ENCODE measurements around the gene KLHL40. TPM values are rescaled to one million over a fixed set of nuclear protein-coding genes. Genes with fewer than 3 reads are reported as not detected.

Gene KLHL40
- total RNA-seq, 1 experiment from 2014 or later: not detected

DNA sequence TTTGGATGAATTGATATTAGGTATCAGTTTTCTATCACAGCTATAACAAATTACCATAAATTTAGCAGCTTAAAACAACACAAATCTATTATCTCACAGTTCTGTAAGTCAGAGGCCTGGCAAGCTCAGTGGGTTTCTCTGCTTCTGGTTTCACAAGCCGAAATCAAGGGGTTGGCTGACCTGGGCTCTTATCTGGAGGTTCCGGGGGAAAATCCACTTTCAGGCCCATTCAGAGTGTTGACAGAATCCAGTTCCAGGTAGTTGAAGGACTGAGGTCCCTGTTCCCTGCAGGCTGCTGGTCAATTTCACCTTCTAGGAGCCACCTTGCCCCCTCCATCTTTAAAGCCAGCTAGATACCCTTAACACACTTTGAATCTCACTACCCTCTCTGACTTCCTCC is 28.4 kb downstream of the KLHL40 start:
- no TSS peak for BruUV-seq (replicated peaks)
- H3K36me3 ChIP-seq (ENCODE audit: insufficient read depth, low read length, poor library complexity, severe bottlenecking): no peaks in the 10 kb centered on the region
- ChIA-PET CTCF (no interaction called here), POLR2A (ENCODE audit: low non-redundant PET) (interaction anchor here (0.7 kb wide), 1 partner anchor 12 kb away, joined by 3 read pairs; no protein-coding TSS in a partner anchor)
- DNase-seq (ENCODE audit: low spot score): no peak
- no peaks in the 10 kb centered on the region for H3K9me3 ChIP-seq (ENCODE audit: low read depth, low read length, poor library complexity, severe bottlenecking)
- intact Hi-C loops (cut with micrococcal nuclease; ENCODE audit: unreplicated experiment): no loop called here
- no peak overlapping the region for H3K4me3 ChIP-seq (ENCODE audit: low read depth, low read length, poor library complexity, severe bottlenecking)
- H3K4me1 ChIP-seq (ENCODE audit: insufficient read depth, low read length, poor library complexity, severe bottlenecking): no peaks in the 10 kb centered on the region
- no peak overlapping the region for H3K27ac ChIP-seq (ENCODE audit: low read depth, low read length, poor library complexity, severe bottlenecking)
- TF ChIP-seq EZH2 (IDR thresholded peaks at IDR 0.05; ENCODE audit: borderline replicate concordance, low read depth, low read length, poor library complexity, severe bottlenecking) (no peak), CTCF (conservative IDR thresholded peaks at IDR 0.05; ENCODE audit: low read depth, low read length) (no peak)
- H3K27me3 ChIP-seq (replicated peaks; ENCODE audit: insufficient read depth, low read depth, low read length, poor library complexity): no peaks in the 10 kb centered on the region

- no TSS peak for BruUV-seq (replicated peaks)
- CTCF ChIA-PET: no interaction called here
- POLR2A ChIA-PET (ENCODE audit: low non-redundant PET): no interaction called here
- H3K27ac ChIP-seq (ENCODE audit: low read depth, low read length, poor library complexity, severe bottlenecking): no peak overlapping the region
- DNase-seq (ENCODE audit: low spot score): no peak
- H3K4me3 ChIP-seq (ENCODE audit: low read depth, low read length, poor library complexity, severe bottlenecking): no peak overlapping the region
- intact Hi-C loops (cut with micrococcal nuclease; ENCODE audit: unreplicated experiment): no loop called here
- no peaks in the 10 kb centered on the region for H3K4me1 ChIP-seq (ENCODE audit: insufficient read depth, low read length, poor library complexity, severe bottlenecking)
- H3K9me3 ChIP-seq (ENCODE audit: low read depth, low read length, poor library complexity, severe bottlenecking): no peaks in the 10 kb centered on the region
- H3K27me3 ChIP-seq (replicated peaks; ENCODE audit: insufficient read depth, low read depth, low read length, poor library complexity): no peaks in the 10 kb centered on the region
- TF ChIP-seq EZH2 (IDR thresholded peaks at IDR 0.05; ENCODE audit: borderline replicate concordance, low read depth, low read length, poor library complexity, severe bottlenecking): no peak
- no peak for TF ChIP-seq CTCF (conservative IDR thresholded peaks at IDR 0.05; ENCODE audit: low read depth, low read length)
- no peaks in the 10 kb centered on the region for H3K36me3 ChIP-seq (ENCODE audit: insufficient read depth, low read length, poor library complexity, severe bottlenecking)
Observed at GRCh38 chr3:42714171-42714852, 29.0 kb downstream of the KLHL40 start.

DNA sequence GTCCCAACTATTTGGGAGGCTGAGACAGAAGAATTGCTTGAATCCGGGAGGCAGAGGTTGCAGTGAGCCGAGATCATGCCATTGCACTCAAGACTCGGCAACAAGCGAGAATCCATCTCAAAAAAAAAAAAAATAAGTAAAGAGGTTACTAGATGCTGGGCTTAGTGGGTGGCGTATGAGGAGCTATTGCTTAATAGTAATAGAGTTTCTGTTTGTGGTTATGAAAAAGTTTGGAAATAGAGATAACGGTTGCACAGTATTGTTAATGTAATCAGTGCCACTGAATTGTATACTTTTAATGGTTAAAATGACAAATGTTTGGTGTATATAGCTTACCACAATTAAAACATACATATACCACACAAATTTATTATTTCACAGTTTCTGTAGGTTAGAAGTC is 32.0 kb downstream of the KLHL40 start:
- H3K4me1 ChIP-seq (ENCODE audit: insufficient read depth, low read length, poor library complexity, severe bottlenecking): no peaks in the 10 kb centered on the region
- BruUV-seq (replicated peaks): no TSS peak
- H3K9me3 ChIP-seq (ENCODE audit: low read depth, low read length, poor library complexity, severe bottlenecking): no peaks in the 10 kb centered on the region
- H3K36me3 ChIP-seq (ENCODE audit: insufficient read depth, low read length, poor library complexity, severe bottlenecking): no peaks in the 10 kb centered on the region
- no peak overlapping the region for H3K27ac ChIP-seq (ENCODE audit: low read depth, low read length, poor library complexity, severe bottlenecking)
- ChIA-PET POLR2A (ENCODE audit: low non-redundant PET) (no interaction called here), CTCF (no interaction called here)
- H3K27me3 ChIP-seq (replicated peaks; ENCODE audit: insufficient read depth, low read depth, low read length, poor library complexity): no peaks in the 10 kb centered on the region
- TF ChIP-seq EZH2 (IDR thresholded peaks at IDR 0.05; ENCODE audit: borderline replicate concordance, low read depth, low read length, poor library complexity, severe bottlenecking): no peak
- no peak for TF ChIP-seq CTCF (conservative IDR thresholded peaks at IDR 0.05; ENCODE audit: low read depth, low read length)
- H3K4me3 ChIP-seq (ENCODE audit: low read depth, low read length, poor library complexity, severe bottlenecking): no peak overlapping the region
- intact Hi-C loops (cut with micrococcal nuclease; ENCODE audit: unreplicated experiment): no loop called here
- no peak for DNase-seq (ENCODE audit: low spot score)
